Endothelial cell of umbilical vein (primary cell): ENCODE data around the gene BZW1. TPM values are rescaled to one million over a fixed set of nuclear protein-coding genes. Genes with fewer than 3 reads are reported as not detected.

Source experiments
- BruUV-seq: library from RNA; stranded (reverse); fragments of 400-500 nt; replicated peaks from 2 replicates; lab custom pipeline; 2021; lab: Mats Ljungman, UMichigan
- CTCF ChIA-PET: fragments of 300-600, 350-600 bp; sonication (Branson Sonifier 250); formaldehyde crosslinking; loops from one replicate; lab custom pipeline; 2021; ENCODE audit warnings: antibody characterized with exemption, inconsistent platforms; lab: Charles Lee
- POLR2A ChIA-PET: fragments of 300-600, 350-600 bp; sonication (Branson Sonifier 250); formaldehyde crosslinking; loops from one replicate; lab custom pipeline; 2021; ENCODE audit warnings: antibody characterized with exemption, inconsistent platforms; lab: Charles Lee
- DNase-seq: peaks from one replicate; pipeline ENCODE4 v3.0.0-alpha.2; 2011; ENCODE audit warnings: low read depth, low spot score
- FAIRE-seq: peaks from 2 replicates; lab custom pipeline; 2011; peaks lifted over from hg19 to GRCh38; lab: Jason Lieb, UNC
- H2AFZ ChIP-seq: 2 replicates; pipeline ENCODE4 v1.6.0; 2012; ENCODE audit warnings: low read depth, low read length, control low read depth, inconsistent platforms
- H3K27ac ChIP-seq: 2 replicates; pipeline ENCODE4 v1.5.1; 2011; ENCODE audit warnings: low read depth, mild to moderate bottlenecking, control low read depth, low read length, moderate library complexity; ENCODE audit not compliant: insufficient read depth
- H3K27me3 ChIP-seq, 2 experiments: 2 replicates each; pipeline versions ENCODE4 v1.6.0 to v1.6.1; 2011; ENCODE audit warnings: low read length in 2 of 2, mixed read lengths in 1 of 2; ENCODE audit not compliant: control insufficient read depth in 2 of 2, insufficient read depth in 2 of 2
- H3K36me3 ChIP-seq, 2 experiments: 2 replicates in 1 of 2; 3 replicates in 1 of 2; pipeline ENCODE4 v1.5.1; 2011; ENCODE audit warnings: low read length in 2 of 2, mild to moderate bottlenecking in 1 of 2, moderate library complexity in 1 of 2; ENCODE audit not compliant: control insufficient read depth in 2 of 2, insufficient read depth in 2 of 2; ENCODE audit errors: extremely low read depth in 1 of 2
- H3K4me1 ChIP-seq: 3 replicates; pipeline ENCODE4 v1.5.1; 2011; ENCODE audit warnings: mild to moderate bottlenecking, low read length; ENCODE audit not compliant: control insufficient read depth, insufficient read depth; ENCODE audit errors: extremely low read depth
- H3K4me2 ChIP-seq: 2 replicates; pipeline ENCODE4 v1.6.1; 2011; ENCODE audit warnings: low read length, control low read depth, mixed read lengths; ENCODE audit not compliant: insufficient read depth
- H3K4me3 ChIP-seq, 3 experiments: fragments of 200-600 bp in 1 of 3; sonication (generic), shearing (Covaris generic) in 1 of 3; replicated peaks in 1 of 3; 2 replicates each; pipeline ENCODE4 v1.5.1; 2011 to 2016; ENCODE audit warnings: control low read depth in 3 of 3, low read length in 3 of 3, mild to moderate bottlenecking in 2 of 3, inconsistent platforms in 1 of 3, low read depth in 1 of 3, moderate library complexity in 1 of 3; ENCODE audit not compliant: insufficient read depth in 1 of 3
- H3K79me2 ChIP-seq: 2 replicates; pipeline ENCODE4 v1.6.0; 2012; ENCODE audit warnings: low read length, inconsistent platforms; ENCODE audit not compliant: control insufficient read depth, insufficient read depth
- H3K9ac ChIP-seq: replicated peaks from 2 replicates; pipeline ENCODE3; 2011; ENCODE audit warnings: low read length, control low read depth; ENCODE audit not compliant: insufficient read depth; ENCODE audit errors: extremely low read depth
- H3K9me1 ChIP-seq: replicated peaks from 3 replicates; pipeline ENCODE4 v1.6.0; 2011; ENCODE audit warnings: mild to moderate bottlenecking, low read length; ENCODE audit not compliant: control insufficient read depth, insufficient read depth; ENCODE audit errors: extremely low read depth
- H3K9me3 ChIP-seq: replicated peaks from 2 replicates; pipeline ENCODE4 v1.5.1; 2012; ENCODE audit warnings: low read length, inconsistent platforms; ENCODE audit not compliant: control insufficient read depth, insufficient read depth
- H4K20me1 ChIP-seq: replicated peaks from 2 replicates; pipeline ENCODE3; 2011; ENCODE audit warnings: mild to moderate bottlenecking, low read length; ENCODE audit not compliant: control insufficient read depth, insufficient read depth; ENCODE audit errors: extremely low read depth
- EZH2 ChIP-seq: IDR thresholded peaks from 2 replicates; pipeline ENCODE4 v1.6.1; 2012; ENCODE audit warnings: borderline replicate concordance, low read depth, mild to moderate bottlenecking, moderate library complexity, low read length, inconsistent platforms; ENCODE audit not compliant: severe bottlenecking
- FOS ChIP-seq: IDR thresholded peaks from 2 replicates; pipeline ENCODE4 v1.6.1; 2011; ENCODE audit warnings: mild to moderate bottlenecking, low read length, moderate library complexity, borderline replicate concordance; ENCODE audit not compliant: insufficient read depth
- GATA2 ChIP-seq: IDR thresholded peaks from 2 replicates; pipeline ENCODE4 v1.7.0; 2011; ENCODE audit warnings: low read depth, mild to moderate bottlenecking, moderate library complexity, mixed read lengths, low read length; ENCODE audit not compliant: insufficient read length, insufficient read depth
- JUN ChIP-seq: IDR thresholded peaks from 2 replicates; pipeline ENCODE4 v1.6.1; 2011; ENCODE audit warnings: borderline replicate concordance, low read depth; ENCODE audit not compliant: insufficient read length, insufficient read depth
- MYC ChIP-seq: IDR thresholded peaks from one replicate; pipeline ENCODE4 v1.6.1; 2011; ENCODE audit warnings: mild to moderate bottlenecking, low read depth, low read length
- POLR2A ChIP-seq: IDR thresholded peaks from 2 replicates; pipeline ENCODE4 v1.6.1; 2012; ENCODE audit warnings: low read depth, mild to moderate bottlenecking, control low read depth, low read length
- POLR2AphosphoS5 ChIP-seq: IDR thresholded peaks from 2 replicates; pipeline ENCODE4 v1.6.1; 2012; ENCODE audit warnings: low read depth, mild to moderate bottlenecking, control low read depth, low read length, moderate library complexity; ENCODE audit not compliant: insufficient read depth
- dilution Hi-C: fragments of 300-500 bp; cut with MboI; formaldehyde crosslinking; loops from one replicate; pipeline ENCODE4 v1.15.0; 2019; ENCODE audit warnings: low sequenced_read_pairs; ENCODE audit not compliant: extremely low pct_ligation_motif_present
- intact Hi-C: fragments of 100-400 bp; cut with micrococcal nuclease; formaldehyde crosslinking; loops from one replicate; pipeline ENCODE4 v1.10.0; 2022
- polyA plus RNA-seq, 4 experiments: library from polyadenylated mRNA; depleted of rRNA in 3 of 4; stranded (reverse) in 3 of 4; unstranded in 1 of 4; fragments of >200 nt; gene quantifications; 2 replicates each; pipeline versions ENCODE4 v1.2.1 to v1.2.3, GENCODE V29; 2011 to 2012; ENCODE audit warnings: missing spikeins in 1 of 4
- total RNA-seq: library from RNA; stranded (reverse); gene quantifications from 2 replicates; pipeline ENCODE4 v1.2.3, GENCODE V29; 2021
- TF ChIP-seq, protein P1 (sequence below), 2 donors: IDR thresholded peaks; 1 replicate in 1 of 2; 2 replicates in 1 of 2; pipeline ENCODE4 v1.5.1; 2011; ENCODE audit warnings: low read length in 2 of 2, mild to moderate bottlenecking in 2 of 2, moderate library complexity in 2 of 2, control low read depth in 1 of 2, inconsistent platforms in 1 of 2, low read depth in 1 of 2; ENCODE audit not compliant: insufficient read depth in 1 of 2; ENCODE audit errors: extremely low read depth in 1 of 2
- TF ChIP-seq, protein P2 (sequence below): IDR thresholded peaks from 2 replicates; pipeline ENCODE4 v1.6.1; 2011; ENCODE audit not compliant: insufficient read depth, insufficient read length

The BZW1 gene
- total and polyA plus RNA-seq, 2 donors (not counting 3 experiments of a cell fraction or from before 2014, with no cell fraction given): 174 to 353 TPM

DNA sequence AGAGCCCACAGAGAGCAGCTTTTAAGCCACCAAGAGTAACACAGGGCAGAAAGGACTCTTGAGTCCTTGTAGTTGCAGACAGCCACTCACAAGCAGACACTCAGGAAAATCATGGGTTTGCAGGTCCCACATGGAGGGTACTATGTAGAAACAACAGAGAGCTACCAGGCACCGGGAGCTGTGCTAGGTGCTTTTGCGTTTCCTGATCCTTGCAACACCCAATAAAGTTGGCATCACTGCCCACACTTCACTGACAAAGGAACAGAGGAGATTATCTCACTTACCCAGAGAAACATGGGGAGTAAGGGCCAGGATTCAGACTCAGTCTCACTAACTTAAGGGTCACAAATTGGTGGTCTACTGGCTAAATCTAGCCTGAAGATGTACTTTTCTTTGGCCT is 32.5 kb upstream of the BZW1 start:
- BruUV-seq: no TSS peak

More for the DNA sequence above, 32.5 kb upstream of the BZW1 start:
- H2AFZ ChIP-seq: no peak overlapping the region
- H3K4me1 ChIP-seq: peaks cover 34% of the 10 kb centered on the region
- H3K27ac ChIP-seq: no peak overlapping the region
- POLR2A ChIA-PET: no interaction called here
- H3K9ac ChIP-seq: no peak overlapping the region
- TF ChIP-seq POLR2A (no peak), EZH2 (no peak), JUN (no peak), FOS (no peak), MYC (no peak), GATA2 (no peak), POLR2AphosphoS5 (no peak)
- TF ChIP-seq, protein P1, sequence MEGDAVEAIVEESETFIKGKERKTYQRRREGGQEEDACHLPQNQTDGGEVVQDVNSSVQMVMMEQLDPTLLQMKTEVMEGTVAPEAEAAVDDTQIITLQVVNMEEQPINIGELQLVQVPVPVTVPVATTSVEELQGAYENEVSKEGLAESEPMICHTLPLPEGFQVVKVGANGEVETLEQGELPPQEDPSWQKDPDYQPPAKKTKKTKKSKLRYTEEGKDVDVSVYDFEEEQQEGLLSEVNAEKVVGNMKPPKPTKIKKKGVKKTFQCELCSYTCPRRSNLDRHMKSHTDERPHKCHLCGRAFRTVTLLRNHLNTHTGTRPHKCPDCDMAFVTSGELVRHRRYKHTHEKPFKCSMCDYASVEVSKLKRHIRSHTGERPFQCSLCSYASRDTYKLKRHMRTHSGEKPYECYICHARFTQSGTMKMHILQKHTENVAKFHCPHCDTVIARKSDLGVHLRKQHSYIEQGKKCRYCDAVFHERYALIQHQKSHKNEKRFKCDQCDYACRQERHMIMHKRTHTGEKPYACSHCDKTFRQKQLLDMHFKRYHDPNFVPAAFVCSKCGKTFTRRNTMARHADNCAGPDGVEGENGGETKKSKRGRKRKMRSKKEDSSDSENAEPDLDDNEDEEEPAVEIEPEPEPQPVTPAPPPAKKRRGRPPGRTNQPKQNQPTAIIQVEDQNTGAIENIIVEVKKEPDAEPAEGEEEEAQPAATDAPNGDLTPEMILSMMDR (IDR thresholded peaks at IDR 0.05; ENCODE audit: extremely low read depth in 1 of 2, insufficient read depth in 1 of 2, low read depth in 1 of 2, low read length in 2 of 2): no peak
- TF ChIP-seq, protein P2, sequence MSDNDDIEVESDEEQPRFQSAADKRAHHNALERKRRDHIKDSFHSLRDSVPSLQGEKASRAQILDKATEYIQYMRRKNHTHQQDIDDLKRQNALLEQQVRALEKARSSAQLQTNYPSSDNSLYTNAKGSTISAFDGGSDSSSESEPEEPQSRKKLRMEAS: no peak
- dilution Hi-C loops: no loop called here
- no peaks in the 10 kb centered on the region for H3K27me3 ChIP-seq
- intact Hi-C loops: no loop called here
- CTCF ChIA-PET: interaction anchor here (1.6 to 2.3 kb wide), 2 partner anchors 14 to 24 kb away, joined by 3 to 9 read pairs; no protein-coding TSS in a partner anchor
- H3K9me3 ChIP-seq: no peaks in the 10 kb centered on the region
- no peaks in the 10 kb centered on the region for H3K36me3 ChIP-seq
- H3K79me2 ChIP-seq: no peaks in the 10 kb centered on the region
- H3K9me1 ChIP-seq: no peaks in the 10 kb centered on the region
- H3K4me3 ChIP-seq: no peak overlapping the region
- no peaks in the 10 kb centered on the region for H4K20me1 ChIP-seq
- FAIRE-seq (no peak), DNase-seq (no peak)
- no peak overlapping the region for H3K4me2 ChIP-seq
